Suppressor macrophage (primary cell): ENCODE measurements around the gene SERINC2.
A peak's percentile ranks its signal among the peaks of the same experiment; 100 is the strongest.

Experiments
- DNase-seq, 4 experiments: peaks; one replicate each; pipeline ENCODE4 v3.0.0-alpha.2; 2020 to 2022

The SERINC2 gene

DNA sequence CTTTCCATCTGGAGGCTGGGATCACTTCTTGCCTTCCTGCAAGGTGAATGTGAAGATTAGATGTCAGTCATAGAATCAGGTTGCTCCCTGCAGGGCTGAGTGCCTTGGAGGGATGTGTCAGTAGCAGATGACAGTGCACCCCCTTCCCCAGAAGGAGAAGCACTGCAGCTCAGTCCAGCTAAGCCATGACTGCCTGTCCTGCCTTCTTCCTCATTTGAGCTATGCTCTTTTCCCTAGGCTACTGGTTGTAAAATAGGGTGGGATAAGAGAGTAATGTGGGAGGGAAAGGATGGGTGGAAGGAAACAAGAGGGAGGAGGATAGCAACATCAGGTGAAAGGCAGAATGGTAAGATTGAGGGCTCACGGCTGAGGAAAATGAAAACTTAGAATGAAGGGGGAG, 29.0 kb upstream of the SERINC2 start:
- peak; percentile 68 to 85 (median 78) for DNase-seq

DNA sequence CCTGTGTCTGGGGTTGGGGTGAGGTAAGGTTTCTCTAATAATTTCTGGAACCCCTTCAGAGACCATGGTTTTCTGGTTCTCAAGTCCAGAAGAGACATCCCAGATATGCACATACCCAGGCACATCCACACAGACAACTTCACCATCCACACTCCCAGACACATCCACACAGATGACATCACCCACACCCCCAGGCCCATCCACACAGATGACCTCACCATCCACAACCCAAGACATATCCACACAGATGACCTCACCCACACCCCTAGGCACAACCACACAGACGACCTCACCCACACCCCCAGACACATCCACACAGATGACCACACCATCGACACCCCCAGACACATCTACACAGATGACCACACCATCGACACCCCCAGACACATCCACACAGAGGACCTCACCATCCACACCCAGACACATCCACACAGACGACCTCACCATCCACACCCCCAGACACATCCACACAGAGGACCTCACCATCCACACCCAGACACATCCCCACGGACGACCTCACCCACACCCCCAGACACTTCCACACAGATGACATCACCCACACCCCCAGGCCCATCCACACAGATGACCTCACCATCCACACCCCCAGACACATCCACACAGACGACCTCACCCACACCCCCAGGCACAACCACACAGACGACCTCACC, 26.3 kb upstream of the SERINC2 start:
- peak in 1 of 4 experiments; percentile 17 for DNase-seq

DNA sequence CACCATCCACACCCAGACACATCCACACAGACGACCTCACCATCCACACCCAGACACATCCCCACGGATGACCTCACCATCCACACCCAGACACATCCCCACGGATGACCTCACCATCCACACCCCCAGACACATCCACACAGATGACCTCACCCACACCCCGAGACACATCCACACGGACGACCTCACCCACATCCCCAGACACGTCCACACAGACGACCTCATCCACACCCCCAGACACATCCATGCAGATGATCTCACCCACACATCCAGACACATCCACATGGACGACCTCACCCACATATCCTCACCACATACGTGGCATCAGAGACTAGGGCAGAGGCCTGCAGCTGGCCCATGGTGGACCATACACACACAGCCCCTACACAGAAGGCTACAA, 25.4 kb upstream of the SERINC2 start:
- peak in 2 of 4 experiments; percentile 25 to 26 for DNase-seq

DNA sequence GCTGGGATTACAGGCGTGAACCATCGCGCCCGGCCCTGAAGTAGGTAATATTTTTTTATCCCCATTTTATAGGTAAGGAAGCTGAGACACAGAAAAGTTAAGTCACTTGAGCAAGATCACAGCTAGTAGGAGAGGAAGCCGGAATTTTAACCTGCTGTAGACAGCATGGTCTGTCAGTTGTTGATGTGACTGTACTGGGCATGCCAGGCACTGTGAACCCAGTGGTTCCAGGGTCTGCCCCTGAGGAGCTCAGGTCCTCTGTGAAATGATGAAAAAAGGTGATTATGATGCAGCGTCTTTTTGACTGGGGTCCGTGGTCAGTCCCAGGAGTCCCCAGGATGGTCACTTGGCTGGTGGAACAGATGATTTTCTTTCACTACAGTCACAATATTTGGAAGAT, 23.4 kb upstream of the SERINC2 start:
- DNase-seq: no peak

DNA sequence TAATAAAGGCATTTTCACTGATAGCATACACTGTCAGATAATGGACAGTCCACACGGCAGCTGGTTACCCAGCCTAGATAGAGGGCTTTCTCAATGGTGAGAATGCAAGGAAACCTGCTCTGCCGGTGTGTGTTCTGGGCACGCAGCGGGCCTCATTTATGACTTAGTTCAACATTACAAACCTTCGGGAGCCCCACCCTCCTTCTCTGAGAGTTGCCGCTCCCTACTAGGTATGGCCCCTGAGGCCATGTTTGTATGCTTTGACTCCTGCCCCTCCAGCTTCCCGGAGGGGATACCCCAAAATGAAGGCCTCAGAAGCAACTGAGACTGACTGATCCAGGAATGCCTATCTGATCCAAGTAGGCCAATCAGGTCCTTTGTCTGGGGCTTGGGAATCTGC, 22.9 kb upstream of the SERINC2 start:
- no peak for DNase-seq

DNA sequence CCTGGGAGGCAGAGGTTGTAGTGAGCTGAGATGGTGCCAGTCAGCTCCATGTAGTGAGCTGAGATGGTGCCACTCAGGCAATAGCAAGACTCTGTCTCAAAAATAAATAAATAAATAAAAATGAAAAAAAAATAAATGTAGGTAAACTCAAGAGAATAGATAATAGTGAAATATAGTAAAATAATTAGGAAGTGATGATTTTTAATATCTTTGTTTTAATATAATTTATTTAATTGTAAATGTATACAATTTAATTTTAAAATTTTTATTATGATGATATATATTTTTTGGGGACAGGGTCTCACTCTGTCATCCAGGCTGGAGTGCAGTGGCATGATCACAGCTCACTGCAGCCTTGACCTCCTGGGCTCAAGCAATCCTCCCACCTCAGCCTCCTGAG, 19.6 kb upstream of the SERINC2 start:
- no peak for DNase-seq

DNA sequence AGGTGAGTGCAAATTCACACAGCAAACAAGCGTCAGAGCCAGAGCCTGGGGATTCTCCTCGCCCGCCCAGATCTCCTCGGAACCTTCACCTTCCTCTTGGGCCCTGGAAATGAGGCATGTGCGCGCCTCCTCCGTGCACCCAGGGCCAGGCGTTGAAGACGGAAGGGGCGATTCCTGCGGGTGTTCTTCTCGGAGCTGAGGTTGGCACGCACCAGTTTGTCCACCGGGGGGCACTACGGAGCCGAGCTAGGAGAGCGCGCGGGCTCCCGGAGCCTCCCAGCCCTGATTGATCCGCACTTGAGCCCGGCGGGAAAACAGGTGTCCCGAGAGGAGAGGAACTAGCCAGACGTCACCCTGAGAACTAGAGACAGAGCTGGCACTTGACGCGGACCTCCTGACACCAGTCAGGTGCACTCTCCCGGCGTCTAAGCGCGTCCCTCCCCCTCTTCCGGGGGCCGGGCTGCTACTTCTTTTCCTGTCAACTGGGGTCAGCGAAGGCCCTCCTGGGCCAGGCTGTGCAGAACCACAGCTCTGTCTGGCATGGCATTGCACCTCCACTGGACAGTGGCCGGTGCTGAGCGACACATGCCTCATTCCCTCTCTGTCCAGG, 18.3 kb upstream of the SERINC2 start:
- DNase-seq: peak; percentile 90 to 94 (median 94)

DNA sequence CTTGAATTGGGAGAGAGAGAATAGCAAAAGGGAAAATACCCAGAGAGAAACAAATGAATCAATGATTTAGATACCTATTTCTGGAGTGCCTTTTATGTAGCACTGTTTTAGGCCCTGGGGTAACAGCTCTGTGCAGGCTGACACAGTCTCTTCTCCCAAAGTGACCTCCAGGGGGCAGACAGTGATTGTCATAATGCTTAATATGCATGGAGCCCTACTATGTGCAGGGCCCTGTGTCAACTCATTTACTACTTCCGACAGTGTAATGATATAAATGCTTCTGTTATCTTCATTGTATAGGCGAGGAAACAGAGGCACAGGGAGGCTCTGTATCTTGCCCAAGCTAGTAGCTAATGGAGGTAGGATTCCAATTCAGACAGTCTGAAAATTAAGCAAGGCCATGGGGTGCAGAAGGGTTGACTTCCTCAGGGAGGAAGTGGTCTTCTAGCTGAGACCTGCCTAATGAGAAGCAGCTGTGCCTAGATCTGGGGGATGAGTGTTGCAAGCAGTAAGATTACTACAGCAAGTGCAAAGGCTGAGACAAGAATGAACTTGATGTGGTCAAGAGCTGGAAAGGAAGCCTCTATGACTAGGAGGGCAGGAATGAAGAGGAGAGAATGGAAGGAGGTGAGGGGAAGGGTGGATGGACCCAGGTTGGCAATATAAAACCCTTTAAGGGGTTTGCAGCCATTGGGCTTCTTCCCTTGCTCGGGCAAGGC, 16.2 kb upstream of the SERINC2 start:
- peak; percentile 20 to 54 (median 37) for DNase-seq

DNA sequence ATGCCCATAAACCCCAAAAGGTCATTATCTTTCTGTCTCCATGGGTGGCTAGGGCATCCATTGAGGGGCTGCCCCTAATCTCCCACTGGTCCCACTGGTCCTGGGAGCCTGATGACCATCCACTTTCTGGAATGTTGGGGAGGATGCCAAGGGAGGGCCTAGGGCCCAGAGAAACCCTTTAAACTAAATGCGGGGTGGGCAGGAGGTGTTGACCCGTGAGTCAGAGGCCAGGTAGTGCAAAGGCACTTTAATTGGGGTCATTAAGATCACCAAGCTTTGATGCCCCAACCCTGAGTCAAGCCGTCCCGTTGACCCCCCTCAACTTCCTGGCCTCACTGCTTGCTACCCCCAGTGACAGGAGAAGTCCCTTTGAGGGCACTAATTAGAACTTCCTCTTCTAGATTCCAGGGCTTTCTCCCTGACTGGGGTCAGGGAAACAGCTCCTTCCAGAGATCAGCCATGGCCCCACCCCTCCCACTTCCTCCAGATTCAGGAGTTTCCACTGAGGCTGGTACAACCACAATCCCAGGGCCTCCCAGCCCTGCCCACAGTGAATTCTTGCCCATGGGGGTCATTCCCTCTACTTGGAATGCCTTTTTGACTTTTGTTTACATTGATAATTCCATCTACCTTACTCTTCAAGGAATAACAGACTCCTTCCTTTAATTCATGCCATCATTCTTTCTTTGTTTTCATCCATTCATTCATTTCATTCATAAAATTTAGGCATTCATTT, 15.5 kb upstream of the SERINC2 start:
- peak in 3 of 4 experiments; percentile 40 for DNase-seq

DNA sequence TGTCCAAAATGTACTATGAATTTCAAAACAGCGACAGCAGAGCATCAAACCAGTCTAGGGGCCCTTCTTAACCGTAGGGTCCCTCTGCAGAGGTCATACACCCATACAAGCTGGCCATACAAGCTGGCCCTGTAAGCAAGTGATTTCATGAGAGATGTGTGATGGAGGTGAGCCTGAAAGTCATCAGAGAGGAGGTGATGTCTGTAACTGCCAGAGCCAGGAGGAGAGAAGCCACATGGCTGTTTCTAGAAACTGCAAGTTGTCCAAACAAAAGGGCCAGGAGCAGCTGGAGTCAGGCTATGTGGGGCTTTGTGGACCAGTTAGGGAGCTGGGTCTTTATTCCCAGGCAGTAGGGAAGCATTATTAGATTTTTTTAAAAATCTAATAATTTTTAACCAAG, 14.8 kb upstream of the SERINC2 start:
- no peak for DNase-seq

DNA sequence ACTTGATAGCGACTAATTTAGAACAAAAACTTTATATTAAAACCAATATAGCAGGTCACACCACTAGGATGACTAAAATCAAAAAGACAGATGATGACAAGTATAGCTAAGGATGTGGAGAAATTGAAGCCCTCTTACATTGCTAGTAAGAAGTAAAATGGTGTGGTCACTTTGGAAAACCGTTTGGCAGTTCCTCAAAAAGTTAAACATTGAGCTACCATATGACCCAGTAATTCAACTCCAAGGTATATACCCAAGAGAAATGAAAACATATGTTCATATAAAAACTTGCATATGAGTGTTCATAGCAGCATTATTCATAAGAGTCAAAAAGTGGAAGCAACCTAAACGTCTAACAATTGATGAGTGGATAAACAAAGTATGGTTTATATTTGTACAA, 13.0 kb upstream of the SERINC2 start:
- DNase-seq: peak in 1 of 4 experiments; percentile 23

DNA sequence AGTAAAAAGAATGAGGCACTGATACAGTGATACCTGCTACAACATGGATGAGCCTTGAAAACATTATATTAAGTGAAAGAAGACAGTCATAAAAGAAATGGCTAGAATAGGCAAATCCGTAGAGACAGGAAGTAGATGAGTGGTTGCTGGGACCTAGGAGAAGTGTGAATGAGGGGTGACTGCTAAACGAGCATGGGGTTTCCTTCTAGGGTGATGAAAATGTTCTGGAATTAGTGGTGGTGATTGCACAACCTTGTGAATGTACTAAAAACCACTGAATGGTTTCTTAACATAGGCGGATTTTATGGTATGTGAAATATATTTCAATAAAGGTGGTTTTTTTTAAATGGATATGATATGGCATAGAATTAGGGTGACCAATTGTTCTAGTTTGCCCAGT, 12.6 kb upstream of the SERINC2 start:
- DNase-seq: peak; percentile 44 to 71 (median 50)

DNA sequence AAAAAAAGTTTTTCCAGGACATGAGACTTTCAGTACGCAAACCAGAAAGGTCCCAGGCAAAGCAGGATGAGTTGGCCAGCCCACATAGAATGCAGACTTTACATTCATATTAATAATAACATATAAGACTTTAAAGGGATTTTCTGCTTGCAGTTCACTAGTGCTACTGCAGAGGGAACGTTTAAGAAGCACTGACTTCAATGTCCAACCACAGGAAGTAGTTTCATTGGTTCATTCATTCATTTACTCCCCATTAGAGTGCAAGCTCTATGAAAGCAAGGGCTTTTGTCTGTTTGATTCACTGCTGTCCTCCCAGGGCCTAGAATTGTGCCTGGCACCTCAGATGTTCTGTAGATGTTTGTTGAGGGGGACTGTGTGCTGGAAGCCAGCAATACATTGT, 11.8 kb upstream of the SERINC2 start:
- DNase-seq: no peak

DNA sequence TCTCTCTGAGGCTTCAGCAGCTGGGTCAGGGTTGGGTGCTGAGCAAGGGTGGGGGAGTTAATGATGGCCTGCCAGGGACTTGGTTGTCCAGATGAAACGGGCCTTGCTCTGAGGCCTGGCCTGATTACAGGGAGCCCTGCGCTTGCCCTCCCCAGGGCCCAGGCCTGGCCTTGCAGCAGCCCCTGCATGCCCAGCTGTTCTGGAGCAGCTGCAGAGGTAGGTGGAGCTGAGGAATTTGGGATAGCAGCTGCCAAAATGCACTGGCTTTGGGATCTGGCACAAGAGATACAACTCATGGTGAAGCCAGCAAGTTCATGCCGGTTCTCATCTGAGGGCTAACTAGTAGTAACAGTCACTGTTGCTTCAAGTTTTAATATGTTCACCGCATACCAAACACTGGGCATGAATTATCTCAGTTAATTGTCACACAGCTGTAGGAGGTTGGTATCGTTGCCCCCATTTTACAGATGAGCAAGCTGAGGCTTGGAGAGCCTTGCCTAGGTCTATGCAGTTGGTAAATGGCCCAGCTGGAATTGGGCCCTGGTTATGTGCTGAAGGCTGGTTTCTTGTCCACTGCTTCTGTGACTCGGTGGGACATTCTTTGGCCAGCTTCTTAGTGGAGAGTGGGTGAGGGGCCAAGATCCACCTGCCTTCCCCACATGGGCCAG, 7.3 kb upstream of the SERINC2 start:
- DNase-seq: no peak

DNA sequence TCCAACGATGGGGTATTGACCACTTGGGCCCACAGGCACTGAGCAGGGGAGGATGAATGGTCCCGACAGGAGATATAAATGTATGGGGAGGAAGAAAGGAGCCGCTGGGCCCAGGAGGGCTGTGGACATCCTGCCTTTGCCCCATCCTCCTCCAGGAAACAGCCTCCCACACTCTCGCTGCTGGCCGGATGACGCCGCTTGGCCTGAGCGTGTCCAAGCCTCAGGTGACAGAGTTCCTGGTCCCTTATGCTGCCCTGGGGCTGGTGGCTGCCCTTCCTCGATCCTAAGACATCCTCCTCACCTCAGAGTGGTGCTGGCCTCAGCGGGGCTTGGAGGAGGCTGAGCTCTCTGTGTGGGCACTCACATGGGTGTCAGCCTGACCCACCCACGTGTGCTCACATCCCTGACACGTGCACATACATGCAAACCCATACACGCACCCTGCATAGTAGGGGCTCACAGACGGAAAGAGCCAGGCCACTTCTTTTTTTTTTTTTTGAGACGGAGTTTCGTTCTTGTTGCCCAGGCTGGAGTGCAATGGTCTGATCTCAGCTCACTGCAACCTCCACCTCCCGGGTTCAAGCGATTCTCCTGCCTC, 5.9 kb upstream of the SERINC2 start:
- peak in 1 of 4 experiments; percentile 18 for DNase-seq

DNA sequence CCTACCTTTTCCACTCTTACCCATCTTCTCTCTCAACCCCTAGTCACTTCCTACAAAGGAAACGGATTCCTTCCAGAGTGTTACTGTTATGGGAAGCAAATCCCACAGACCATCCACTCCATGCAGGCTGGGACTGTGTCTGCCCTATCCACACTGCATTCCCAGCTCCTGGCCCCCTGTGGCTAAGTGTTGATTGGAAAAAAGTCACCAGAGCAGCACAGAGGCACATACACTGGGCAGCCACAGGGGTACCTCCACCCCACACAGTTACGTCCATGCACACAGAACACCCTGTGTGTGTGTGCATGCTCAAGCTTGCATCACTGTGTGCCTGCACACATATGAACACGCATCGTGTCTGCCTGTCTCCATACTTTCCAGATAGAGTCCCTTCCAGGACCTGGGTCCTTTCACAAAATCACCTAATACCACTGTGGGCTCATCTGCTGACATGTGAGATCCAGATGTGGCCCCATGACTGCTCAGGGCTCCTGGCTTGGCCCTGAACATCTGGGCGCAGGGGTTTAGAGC, 4.2 kb upstream of the SERINC2 start:
- DNase-seq: no peak

DNA sequence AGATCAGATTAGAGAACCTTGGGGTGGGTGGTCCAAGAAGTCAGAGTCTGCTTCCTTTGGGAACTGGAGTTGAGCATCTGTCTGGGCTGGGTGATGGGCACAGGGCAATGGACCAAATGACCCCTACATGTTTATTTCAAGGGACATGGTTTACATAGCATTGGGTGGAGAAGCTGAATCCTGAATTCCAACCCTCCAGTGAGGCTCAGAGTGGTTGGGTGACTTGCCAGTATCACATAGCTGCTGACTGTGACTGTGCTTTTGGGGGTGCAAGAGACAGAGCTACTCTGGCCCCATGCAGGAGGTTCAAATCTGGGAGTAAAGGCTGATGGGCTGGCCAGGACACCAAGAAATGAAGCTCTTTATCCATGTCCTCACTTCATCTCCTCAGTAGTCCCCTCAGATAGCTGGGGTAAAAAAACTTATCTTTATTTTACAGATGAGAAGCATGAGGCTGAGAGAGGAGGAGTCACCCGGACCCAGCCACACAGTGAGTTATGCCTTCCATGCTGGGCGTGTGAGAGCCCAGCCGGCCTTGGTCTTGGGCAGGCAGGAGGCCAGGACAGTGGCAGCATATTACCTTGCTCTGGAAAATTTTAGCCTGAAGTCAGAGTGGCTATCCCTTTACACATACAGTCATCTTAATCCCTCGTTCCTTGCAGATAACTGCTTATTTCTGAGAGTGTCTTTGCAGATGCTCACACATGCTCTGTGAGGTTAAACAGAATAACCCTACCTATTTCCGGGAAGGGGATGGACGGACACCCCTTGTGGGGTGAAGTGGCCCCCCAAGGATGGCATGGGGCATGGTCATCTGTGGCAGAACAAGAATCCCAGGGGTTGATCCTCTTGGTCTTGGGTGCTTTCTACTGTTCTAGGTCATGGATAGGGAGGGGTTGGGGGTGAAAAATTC, 2.8 kb upstream of the SERINC2 start:
- no peak for DNase-seq

DNA sequence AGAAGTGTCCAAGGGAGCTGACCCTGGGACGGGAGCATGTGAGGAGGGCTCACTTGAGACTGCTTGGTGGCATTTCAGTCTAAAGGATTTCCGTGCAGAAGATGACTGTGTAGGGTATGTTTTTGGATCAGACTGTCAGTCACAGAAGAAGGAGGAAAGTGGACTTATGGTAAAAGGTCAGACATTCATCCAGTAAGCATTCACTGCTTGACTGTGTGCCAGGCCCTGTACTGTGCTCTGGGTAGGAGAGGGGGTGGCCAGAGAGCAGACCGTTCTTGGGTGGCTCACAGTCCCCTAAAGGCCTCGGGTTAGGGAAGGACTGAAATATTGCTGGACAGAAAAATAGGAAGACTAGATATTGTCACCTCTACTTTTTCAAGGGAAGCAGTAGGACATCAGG, 2.1 kb upstream of the SERINC2 start:
- no peak for DNase-seq

DNA sequence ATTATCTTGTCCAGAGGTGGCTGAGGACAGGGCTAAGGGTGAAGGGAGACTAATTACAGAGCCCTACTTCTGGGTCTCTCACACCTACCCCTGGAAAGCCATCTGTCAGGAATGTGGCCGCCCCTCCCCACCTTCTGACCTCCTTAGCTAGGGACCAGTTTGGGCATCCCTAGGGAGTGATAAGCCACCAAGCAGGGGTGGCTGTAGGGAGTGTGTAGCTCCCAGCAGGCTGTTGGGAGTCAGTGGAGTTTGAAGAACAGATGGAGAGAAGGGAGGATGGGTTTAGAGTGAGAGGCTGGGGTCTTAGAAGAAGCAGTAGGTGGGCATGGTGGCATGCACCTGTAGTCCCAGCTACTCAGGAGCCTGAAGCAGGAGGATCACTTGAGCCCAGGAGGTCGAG, 808 bp upstream of the SERINC2 start:
- DNase-seq: no peak

DNA sequence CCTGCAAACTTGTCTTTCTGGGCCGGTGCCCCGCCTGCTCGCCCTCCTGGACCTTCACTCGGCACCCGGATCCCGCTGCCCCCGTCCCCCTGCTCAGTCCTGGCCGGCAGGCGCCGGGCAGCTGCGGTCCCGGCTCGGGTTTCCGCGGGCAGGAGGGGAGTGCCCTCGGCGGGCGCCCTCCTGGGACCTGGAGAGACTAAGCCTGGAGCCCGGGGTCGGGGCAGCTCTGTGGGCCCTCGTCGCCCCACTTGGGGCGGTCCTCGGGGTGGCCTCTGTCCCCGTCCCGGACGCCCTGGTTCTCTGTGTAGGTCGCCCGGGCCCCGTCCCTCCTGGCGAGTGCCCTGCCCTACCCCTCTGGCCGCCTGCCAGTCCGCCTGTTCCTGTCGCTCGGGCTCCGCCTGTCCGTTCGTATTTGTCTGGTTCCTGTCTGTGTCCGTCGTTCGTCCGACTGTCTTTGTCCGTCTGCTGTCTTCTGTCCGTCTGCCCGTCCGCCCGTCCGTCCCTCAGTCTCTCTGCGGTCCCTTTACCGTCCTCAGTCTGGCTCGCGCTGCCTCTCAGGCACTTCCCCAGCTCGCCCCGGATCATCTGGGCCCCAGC, 490 bp downstream of the SERINC2 start:
- peak; percentile 71 to 88 (median 75) for DNase-seq
